Measurements from ENCODE around the gene TMEM191C.

Gene TMEM191C

GRCh38 chr22:21443057-21443734 is 24.0 kb upstream of the TMEM191C start:
- Mint-ChIP-seq H3K4me3 (no peak overlapping the region), H3K27me3 (ENCODE audit: low read depth) (no peaks in the 10 kb centered on the region), H3K9me3 (no peaks in the 10 kb centered on the region), H3K27ac (peak overlapping the region; percentile 36), H3K4me1 (ENCODE audit: low read depth) (no peaks in the 10 kb centered on the region), H3K36me3 (ENCODE audit: low read depth) (no peaks in the 10 kb centered on the region)
- DNase-seq (ENCODE audit: low spot score): no peak

- Mint-ChIP-seq H3K27ac (no peak overlapping the region), H3K4me1 (ENCODE audit: low read depth) (no peaks in the 10 kb centered on the region)
These were observed 23.3 kb upstream of the TMEM191C start for GRCh38 chr22:21443735-21444421.

GRCh38 chr22:21444701-21445436 is 22.3 kb upstream of the TMEM191C start:
- Mint-ChIP-seq H3K9me3 (no peaks in the 10 kb centered on the region), H3K27ac (no peak overlapping the region), H3K4me3 (no peak overlapping the region), H3K4me1 (ENCODE audit: low read depth) (no peaks in the 10 kb centered on the region), H3K27me3 (ENCODE audit: low read depth) (no peaks in the 10 kb centered on the region), H3K36me3 (ENCODE audit: low read depth) (no peaks in the 10 kb centered on the region)
- DNase-seq (ENCODE audit: low spot score): no peak

More at GRCh38 chr22:21443735-21444421, 23.3 kb upstream of the TMEM191C start:
- Mint-ChIP-seq H3K4me3 (no peak overlapping the region), H3K27me3 (ENCODE audit: low read depth) (no peaks in the 10 kb centered on the region), H3K9me3 (no peaks in the 10 kb centered on the region), H3K36me3 (ENCODE audit: low read depth) (no peaks in the 10 kb centered on the region)
- DNase-seq (ENCODE audit: low spot score): no peak

GRCh38 chr22:21445437-21446127 is 21.6 kb upstream of the TMEM191C start:
- H3K4me3 Mint-ChIP-seq: no peak overlapping the region
- no peak for DNase-seq (ENCODE audit: low spot score)
- no peak overlapping the region for H3K27ac Mint-ChIP-seq
- no peaks in the 10 kb centered on the region for H3K9me3 Mint-ChIP-seq
- no peaks in the 10 kb centered on the region for H3K27me3 Mint-ChIP-seq (ENCODE audit: low read depth)
- no peaks in the 10 kb centered on the region for H3K36me3 Mint-ChIP-seq (ENCODE audit: low read depth)
- no peaks in the 10 kb centered on the region for H3K4me1 Mint-ChIP-seq (ENCODE audit: low read depth)

- H3K36me3 Mint-ChIP-seq (ENCODE audit: low read depth): no peaks in the 10 kb centered on the region
- DNase-seq (ENCODE audit: low spot score): no peak
- H3K27ac Mint-ChIP-seq: no peak overlapping the region
- no peak overlapping the region for H3K4me3 Mint-ChIP-seq
- no peaks in the 10 kb centered on the region for H3K9me3 Mint-ChIP-seq
- no peaks in the 10 kb centered on the region for H3K27me3 Mint-ChIP-seq (ENCODE audit: low read depth)
- no peaks in the 10 kb centered on the region for H3K4me1 Mint-ChIP-seq (ENCODE audit: low read depth)
These were observed 20.9 kb upstream of the TMEM191C start for GRCh38 chr22:21446128-21446826.

GRCh38 chr22:21446827-21447690 is 20.1 kb upstream of the TMEM191C start:
- Mint-ChIP-seq H3K4me3 (no peak overlapping the region), H3K27ac (no peak overlapping the region), H3K9me3 (no peaks in the 10 kb centered on the region), H3K4me1 (ENCODE audit: low read depth) (no peaks in the 10 kb centered on the region), H3K36me3 (ENCODE audit: low read depth) (no peaks in the 10 kb centered on the region), H3K27me3 (ENCODE audit: low read depth) (no peaks in the 10 kb centered on the region)
- DNase-seq (ENCODE audit: low spot score): no peak

GRCh38 chr22:21447694-21448402 is 19.3 kb upstream of the TMEM191C start:
- Mint-ChIP-seq H3K4me3 (no peak overlapping the region), H3K36me3 (ENCODE audit: low read depth) (no peaks in the 10 kb centered on the region), H3K27ac (no peak overlapping the region), H3K9me3 (no peaks in the 10 kb centered on the region), H3K4me1 (ENCODE audit: low read depth) (no peaks in the 10 kb centered on the region), H3K27me3 (ENCODE audit: low read depth) (no peaks in the 10 kb centered on the region)
- no peak for DNase-seq (ENCODE audit: low spot score)

GRCh38 chr22:21448627-21449416 is 18.4 kb upstream of the TMEM191C start:
- H3K36me3 Mint-ChIP-seq (ENCODE audit: low read depth): no peaks in the 10 kb centered on the region
- H3K4me1 Mint-ChIP-seq (ENCODE audit: low read depth): no peaks in the 10 kb centered on the region
- H3K27ac Mint-ChIP-seq: no peak overlapping the region
- H3K4me3 Mint-ChIP-seq: no peak overlapping the region
- H3K27me3 Mint-ChIP-seq (ENCODE audit: low read depth): no peaks in the 10 kb centered on the region
- H3K9me3 Mint-ChIP-seq: no peaks in the 10 kb centered on the region
- DNase-seq (ENCODE audit: low spot score): no peak

GRCh38 chr22:21449531-21450319 is 17.5 kb upstream of the TMEM191C start:
- Mint-ChIP-seq H3K9me3 (no peaks in the 10 kb centered on the region), H3K36me3 (ENCODE audit: low read depth) (no peaks in the 10 kb centered on the region), H3K27ac (no peak overlapping the region), H3K27me3 (ENCODE audit: low read depth) (no peaks in the 10 kb centered on the region), H3K4me3 (no peak overlapping the region), H3K4me1 (ENCODE audit: low read depth) (no peaks in the 10 kb centered on the region)
- no peak for DNase-seq (ENCODE audit: low spot score)

GRCh38 chr22:21450320-21450831 is 16.8 kb upstream of the TMEM191C start:
- no peaks in the 10 kb centered on the region for H3K36me3 Mint-ChIP-seq (ENCODE audit: low read depth)
- H3K27ac Mint-ChIP-seq: no peak overlapping the region
- H3K4me1 Mint-ChIP-seq (ENCODE audit: low read depth): no peaks in the 10 kb centered on the region
- no peak overlapping the region for H3K4me3 Mint-ChIP-seq
- no peaks in the 10 kb centered on the region for H3K9me3 Mint-ChIP-seq
- DNase-seq (ENCODE audit: low spot score): no peak
- no peaks in the 10 kb centered on the region for H3K27me3 Mint-ChIP-seq (ENCODE audit: low read depth)

- Mint-ChIP-seq H3K9me3 (no peaks in the 10 kb centered on the region), H3K4me3 (no peak overlapping the region), H3K36me3 (ENCODE audit: low read depth) (no peaks in the 10 kb centered on the region), H3K27me3 (ENCODE audit: low read depth) (no peaks in the 10 kb centered on the region), H3K27ac (no peak overlapping the region), H3K4me1 (ENCODE audit: low read depth) (no peaks in the 10 kb centered on the region)
- DNase-seq (ENCODE audit: low spot score): no peak
These were observed 16.3 kb upstream of the TMEM191C start for GRCh38 chr22:21450858-21451353.

Data from T-helper 2 cell treated with Interferon-gamma antibody and Interleukin-4, amounts not matched to agents 5 μg/mL and 100 μg/mL, for 36 hours (primary cell).